ENCODE measurements around the gene RBM4B. TPM values are rescaled to one million over a fixed set of nuclear protein-coding genes. Genes with fewer than 3 reads are reported as not detected.
"Not testable (repeated sequence)": the region's sequence is repeated elsewhere in the genome, so short reads cannot be mapped to it uniquely, and the experiment has no call there.

The RBM4B gene, protein sequence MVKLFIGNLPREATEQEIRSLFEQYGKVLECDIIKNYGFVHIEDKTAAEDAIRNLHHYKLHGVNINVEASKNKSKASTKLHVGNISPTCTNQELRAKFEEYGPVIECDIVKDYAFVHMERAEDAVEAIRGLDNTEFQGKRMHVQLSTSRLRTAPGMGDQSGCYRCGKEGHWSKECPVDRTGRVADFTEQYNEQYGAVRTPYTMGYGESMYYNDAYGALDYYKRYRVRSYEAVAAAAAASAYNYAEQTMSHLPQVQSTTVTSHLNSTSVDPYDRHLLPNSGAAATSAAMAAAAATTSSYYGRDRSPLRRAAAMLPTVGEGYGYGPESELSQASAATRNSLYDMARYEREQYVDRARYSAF
- total RNA-seq: 17.4 TPM

DNA sequence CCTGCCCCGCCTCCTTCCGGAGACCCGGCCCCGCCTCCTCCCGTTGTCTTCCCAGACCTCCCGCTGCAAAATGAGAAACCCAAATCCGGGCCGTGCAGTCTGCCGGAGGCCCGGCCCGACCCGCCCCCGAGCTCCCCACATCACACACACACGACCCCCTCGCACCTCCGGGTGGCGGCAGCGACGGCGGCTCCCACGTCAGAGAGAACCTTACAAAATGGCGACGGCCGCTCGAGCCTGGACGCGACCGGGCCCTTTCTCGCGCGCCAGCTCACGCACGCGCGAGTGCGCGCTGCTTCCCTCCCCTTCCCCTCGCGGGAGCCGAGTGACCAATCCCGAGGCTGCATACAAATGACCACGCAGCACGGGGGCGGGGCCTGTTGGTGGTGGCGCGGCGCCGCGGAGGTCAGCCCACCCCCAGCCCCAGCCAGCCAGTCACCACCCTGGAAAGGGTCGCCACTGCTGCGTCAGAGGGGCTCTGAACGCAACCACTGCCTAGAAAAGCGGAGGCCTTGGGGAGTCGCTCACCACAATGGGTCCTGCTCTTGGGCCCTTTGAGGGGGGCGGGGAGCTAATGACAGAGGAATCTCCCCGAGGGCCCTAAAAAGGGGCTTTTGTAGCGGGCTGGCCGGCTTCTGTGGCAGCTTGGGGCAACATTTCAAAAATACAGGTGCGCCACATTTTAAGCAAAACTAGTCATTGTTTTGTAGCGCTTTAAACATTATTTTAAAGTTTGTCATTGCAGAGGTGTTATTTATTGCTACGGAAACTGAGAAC, at the start of gene RBM4B:
Gene RBM4B (minus strand): TSS at position 289 of the 777 bp plus-strand sequence. CDS start 808 bp downstream, outside the sequence.
- Histone ChIP-seq H3K4me3 (peak within 1 kb of the TSS; percentile 66 to 87), H3K9me3 (no peaks in the 10 kb centered on the region), H3K4me1 (peaks cover 36% of the 10 kb centered on the region), H3K27me3 (no peaks in the 10 kb centered on the region), H3K36me3 (no peaks in the 10 kb centered on the region), H3K27ac (peak within 1 kb of the TSS; percentile 93)
- intact Hi-C loops (cut with DNase I): loop anchor here (1.0 kb wide), 1 partner anchor 98 kb away; no protein-coding TSS in a partner anchor
- DNase-seq (ENCODE audit: extremely low spot score in 2 of 2): peak in 1 of 2 donors; percentile 95
- TF ChIP-seq POLR2A (IDR thresholded peaks at IDR 0.05): peak in 1 of 2 donors; percentile 48
- TF ChIP-seq, protein P1, sequence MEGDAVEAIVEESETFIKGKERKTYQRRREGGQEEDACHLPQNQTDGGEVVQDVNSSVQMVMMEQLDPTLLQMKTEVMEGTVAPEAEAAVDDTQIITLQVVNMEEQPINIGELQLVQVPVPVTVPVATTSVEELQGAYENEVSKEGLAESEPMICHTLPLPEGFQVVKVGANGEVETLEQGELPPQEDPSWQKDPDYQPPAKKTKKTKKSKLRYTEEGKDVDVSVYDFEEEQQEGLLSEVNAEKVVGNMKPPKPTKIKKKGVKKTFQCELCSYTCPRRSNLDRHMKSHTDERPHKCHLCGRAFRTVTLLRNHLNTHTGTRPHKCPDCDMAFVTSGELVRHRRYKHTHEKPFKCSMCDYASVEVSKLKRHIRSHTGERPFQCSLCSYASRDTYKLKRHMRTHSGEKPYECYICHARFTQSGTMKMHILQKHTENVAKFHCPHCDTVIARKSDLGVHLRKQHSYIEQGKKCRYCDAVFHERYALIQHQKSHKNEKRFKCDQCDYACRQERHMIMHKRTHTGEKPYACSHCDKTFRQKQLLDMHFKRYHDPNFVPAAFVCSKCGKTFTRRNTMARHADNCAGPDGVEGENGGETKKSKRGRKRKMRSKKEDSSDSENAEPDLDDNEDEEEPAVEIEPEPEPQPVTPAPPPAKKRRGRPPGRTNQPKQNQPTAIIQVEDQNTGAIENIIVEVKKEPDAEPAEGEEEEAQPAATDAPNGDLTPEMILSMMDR (IDR thresholded peaks at IDR 0.05): no peak
- TF ChIP-seq POLR2AphosphoS5 (IDR thresholded peaks at IDR 0.05; ENCODE audit: insufficient read depth in 1 of 2, low read depth in 1 of 2): peak in 1 of 2 donors; percentile 92

DNA sequence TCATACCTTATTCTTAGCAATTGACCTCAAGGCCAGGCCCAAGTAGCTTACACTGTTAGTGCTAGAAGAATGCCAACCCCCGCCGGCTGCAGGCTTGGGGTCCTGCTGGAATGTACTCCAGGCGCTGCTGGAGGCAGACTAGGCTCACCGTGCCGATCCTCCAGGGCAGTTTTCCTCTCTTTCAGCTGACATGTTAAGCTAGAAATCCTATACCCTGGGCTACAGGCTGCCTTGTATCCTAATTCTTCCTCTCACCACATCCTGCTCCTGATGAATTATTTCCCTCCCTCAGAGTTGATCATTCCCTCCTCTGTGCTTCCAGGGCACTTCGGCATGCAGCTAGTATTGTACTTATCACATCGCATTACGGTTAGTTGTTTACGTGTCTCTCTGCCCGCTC, 48.0 kb upstream of the RBM4B start:
- Histone ChIP-seq H3K27me3 (no peaks in the 10 kb centered on the region), H3K4me1 (peaks cover 9% of the 10 kb centered on the region), H3K9me3 (no peaks in the 10 kb centered on the region), H3K27ac (no peak overlapping the region), H3K36me3 (no peaks in the 10 kb centered on the region), H3K4me3 (no peak overlapping the region)
- TF ChIP-seq POLR2A (IDR thresholded peaks at IDR 0.05) (no peak), POLR2AphosphoS5 (IDR thresholded peaks at IDR 0.05; ENCODE audit: insufficient read depth in 1 of 2, low read depth in 1 of 2) (no peak)
- TF ChIP-seq, protein P1 (IDR thresholded peaks at IDR 0.05): no peak
- intact Hi-C loops (cut with DNase I): no loop called here
- no peak for DNase-seq (ENCODE audit: extremely low spot score in 2 of 2)

DNA sequence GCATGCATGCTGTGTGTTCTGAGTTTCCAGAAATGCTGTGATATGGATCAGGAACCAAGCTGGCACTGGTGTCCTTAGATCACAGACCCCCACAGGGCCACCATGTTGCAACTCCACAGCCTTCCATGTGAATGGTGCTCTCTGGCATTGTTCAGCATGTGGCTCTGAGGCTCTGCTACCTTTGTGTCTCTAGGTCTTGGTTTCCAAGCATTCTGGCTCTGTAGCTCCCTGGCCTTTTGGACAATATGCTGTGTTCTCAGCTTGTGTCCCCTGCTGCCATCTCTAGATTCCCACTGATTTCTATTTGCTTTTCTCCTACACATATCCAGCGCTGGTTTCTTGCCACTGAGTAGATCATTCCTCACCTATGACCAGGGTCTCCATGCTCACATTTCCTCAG, 47.4 kb upstream of the RBM4B start:
- no peaks in the 10 kb centered on the region for H3K36me3 ChIP-seq
- no peaks in the 10 kb centered on the region for H3K9me3 ChIP-seq
- TF ChIP-seq, protein P1 (IDR thresholded peaks at IDR 0.05): no peak
- TF ChIP-seq POLR2AphosphoS5 (IDR thresholded peaks at IDR 0.05; ENCODE audit: insufficient read depth in 1 of 2, low read depth in 1 of 2) (no peak), POLR2A (IDR thresholded peaks at IDR 0.05) (no peak)
- H3K27ac ChIP-seq: no peak overlapping the region
- H3K27me3 ChIP-seq: no peaks in the 10 kb centered on the region
- H3K4me3 ChIP-seq: no peak overlapping the region
- intact Hi-C loops (cut with DNase I): no loop called here
- H3K4me1 ChIP-seq: peaks cover 9% of the 10 kb centered on the region
- DNase-seq (ENCODE audit: extremely low spot score in 2 of 2): no peak

DNA sequence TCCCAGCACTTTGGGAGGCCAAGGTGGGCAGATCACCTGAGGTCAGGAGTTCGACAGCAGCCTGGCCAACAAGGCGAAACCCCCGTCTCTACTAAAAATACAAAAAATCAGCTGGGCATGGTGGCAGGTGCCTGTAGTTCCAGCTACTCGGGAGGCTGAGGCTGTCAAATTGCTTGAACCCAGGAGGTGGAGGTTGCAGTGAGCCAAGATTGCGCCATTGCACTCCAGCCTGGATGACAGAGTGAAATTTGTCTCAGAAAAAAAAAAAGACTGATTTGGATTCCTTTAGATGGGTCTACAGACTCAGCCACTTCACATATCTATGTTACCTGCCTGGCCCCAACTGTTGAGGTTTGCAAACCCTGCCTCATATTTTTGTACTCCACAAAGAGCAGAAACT, 46.5 kb upstream of the RBM4B start:
- not testable (repeated sequence) for H3K27ac ChIP-seq; DNase-seq (ENCODE audit: extremely low spot score in 2 of 2)

DNA sequence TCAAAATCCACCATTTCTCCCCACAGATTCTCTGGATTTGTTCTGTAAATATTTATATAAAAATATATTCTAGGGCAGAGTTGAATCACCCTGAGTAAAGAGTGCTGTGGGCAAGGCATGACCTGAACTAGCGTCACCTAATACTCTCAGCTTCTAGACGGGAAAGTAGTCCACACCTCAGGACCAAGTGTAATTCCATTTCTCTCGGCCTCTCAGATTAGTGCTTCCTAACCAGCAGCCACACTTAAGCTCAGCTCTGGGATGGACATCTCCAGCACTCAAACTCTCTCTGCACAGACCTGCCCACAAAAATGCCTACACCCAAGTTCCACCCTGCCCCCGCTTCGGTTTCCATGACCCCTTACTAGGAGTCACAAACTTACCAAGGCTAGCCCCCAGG, 46.0 kb upstream of the RBM4B start:
- TF ChIP-seq, protein P1 (IDR thresholded peaks at IDR 0.05): no peak
- TF ChIP-seq POLR2AphosphoS5 (IDR thresholded peaks at IDR 0.05; ENCODE audit: insufficient read depth in 1 of 2, low read depth in 1 of 2): no peak
- no peak for TF ChIP-seq POLR2A (IDR thresholded peaks at IDR 0.05)
- no peaks in the 10 kb centered on the region for H3K27me3 ChIP-seq

More for the DNA sequence above, 46.5 kb upstream of the RBM4B start:
- H3K4me3 ChIP-seq; H3K9me3 ChIP-seq; H3K27me3 ChIP-seq; H3K36me3 ChIP-seq; intact Hi-C loops (cut with DNase I); H3K4me1 ChIP-seq: not testable (repeated sequence)

More for the DNA sequence above, 46.0 kb upstream of the RBM4B start:
- Histone ChIP-seq H3K27ac (no peak overlapping the region), H3K9me3 (no peaks in the 10 kb centered on the region), H3K4me1 (peaks cover 9% of the 10 kb centered on the region), H3K4me3 (no peak overlapping the region), H3K36me3 (no peaks in the 10 kb centered on the region)
- DNase-seq (ENCODE audit: extremely low spot score in 2 of 2): no peak
- intact Hi-C loops (cut with DNase I): no loop called here
